Measurements from ENCODE around the gene CCL25.

DNA sequence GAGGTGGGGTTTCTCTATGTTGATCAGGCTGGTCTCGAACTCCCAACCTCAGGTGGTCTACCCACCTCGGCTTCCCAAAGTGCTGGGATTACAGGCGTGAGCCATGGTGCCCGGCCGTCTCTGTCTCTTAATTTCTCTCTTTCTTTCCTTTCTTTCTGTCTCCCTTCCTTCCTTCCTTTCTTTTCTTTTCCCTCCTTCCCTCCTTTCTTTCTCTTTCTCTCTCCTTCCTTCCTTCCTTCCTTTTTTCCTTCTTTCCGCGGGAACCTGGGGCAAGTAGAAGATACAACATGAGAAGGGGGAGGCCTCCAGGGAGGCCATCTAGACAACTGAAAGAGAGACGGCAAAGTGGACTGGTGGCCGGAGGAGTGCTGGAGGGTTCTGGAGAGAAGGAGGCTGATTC is 31.9 kb upstream of the CCL25 start:
- TF ChIP-seq CTCF (tag by site-specific recombination; IDR thresholded peaks at IDR 0.05) (no peak), ATF2 (tag by site-specific recombination; IDR thresholded peaks at IDR 0.05; ENCODE audit: low read depth) (no peak), YY1 (tag by site-specific recombination; IDR thresholded peaks at IDR 0.05) (no peak), ZFHX2 (tag by site-specific recombination; conservative IDR thresholded peaks at IDR 0.05) (no peak), RBAK (tag by site-specific recombination; IDR thresholded peaks at IDR 0.05) (no peak), MYNN (tag by site-specific recombination; IDR thresholded peaks at IDR 0.05; ENCODE audit: borderline replicate concordance) (no peak), ZNF394 (tag by site-specific recombination; IDR thresholded peaks at IDR 0.05; ENCODE audit: borderline replicate concordance) (no peak), ZNF626 (tag by site-specific recombination; IDR thresholded peaks at IDR 0.05) (no peak), ZBTB49 (tag by site-specific recombination; IDR thresholded peaks at IDR 0.05; ENCODE audit: low read depth) (no peak), REPIN1 (tag by site-specific recombination; IDR thresholded peaks at IDR 0.05; ENCODE audit: low read depth) (no peak), ZNF184 (tag by site-specific recombination; IDR thresholded peaks at IDR 0.05) (no peak)
- TF ChIP-seq, protein P1, sequence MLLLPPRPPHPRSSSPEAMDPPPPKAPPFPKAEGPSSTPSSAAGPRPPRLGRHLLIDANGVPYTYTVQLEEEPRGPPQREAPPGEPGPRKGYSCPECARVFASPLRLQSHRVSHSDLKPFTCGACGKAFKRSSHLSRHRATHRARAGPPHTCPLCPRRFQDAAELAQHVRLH (tag by site-specific recombination; IDR thresholded peaks at IDR 0.05) = no peak
- TF ChIP-seq, protein P2, sequence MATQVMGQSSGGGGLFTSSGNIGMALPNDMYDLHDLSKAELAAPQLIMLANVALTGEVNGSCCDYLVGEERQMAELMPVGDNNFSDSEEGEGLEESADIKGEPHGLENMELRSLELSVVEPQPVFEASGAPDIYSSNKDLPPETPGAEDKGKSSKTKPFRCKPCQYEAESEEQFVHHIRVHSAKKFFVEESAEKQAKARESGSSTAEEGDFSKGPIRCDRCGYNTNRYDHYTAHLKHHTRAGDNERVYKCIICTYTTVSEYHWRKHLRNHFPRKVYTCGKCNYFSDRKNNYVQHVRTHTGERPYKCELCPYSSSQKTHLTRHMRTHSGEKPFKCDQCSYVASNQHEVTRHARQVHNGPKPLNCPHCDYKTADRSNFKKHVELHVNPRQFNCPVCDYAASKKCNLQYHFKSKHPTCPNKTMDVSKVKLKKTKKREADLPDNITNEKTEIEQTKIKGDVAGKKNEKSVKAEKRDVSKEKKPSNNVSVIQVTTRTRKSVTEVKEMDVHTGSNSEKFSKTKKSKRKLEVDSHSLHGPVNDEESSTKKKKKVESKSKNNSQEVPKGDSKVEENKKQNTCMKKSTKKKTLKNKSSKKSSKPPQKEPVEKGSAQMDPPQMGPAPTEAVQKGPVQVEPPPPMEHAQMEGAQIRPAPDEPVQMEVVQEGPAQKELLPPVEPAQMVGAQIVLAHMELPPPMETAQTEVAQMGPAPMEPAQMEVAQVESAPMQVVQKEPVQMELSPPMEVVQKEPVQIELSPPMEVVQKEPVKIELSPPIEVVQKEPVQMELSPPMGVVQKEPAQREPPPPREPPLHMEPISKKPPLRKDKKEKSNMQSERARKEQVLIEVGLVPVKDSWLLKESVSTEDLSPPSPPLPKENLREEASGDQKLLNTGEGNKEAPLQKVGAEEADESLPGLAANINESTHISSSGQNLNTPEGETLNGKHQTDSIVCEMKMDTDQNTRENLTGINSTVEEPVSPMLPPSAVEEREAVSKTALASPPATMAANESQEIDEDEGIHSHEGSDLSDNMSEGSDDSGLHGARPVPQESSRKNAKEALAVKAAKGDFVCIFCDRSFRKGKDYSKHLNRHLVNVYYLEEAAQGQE (tag by site-specific recombination; IDR thresholded peaks at IDR 0.05) = no peak
- TF ChIP-seq, protein P3, sequence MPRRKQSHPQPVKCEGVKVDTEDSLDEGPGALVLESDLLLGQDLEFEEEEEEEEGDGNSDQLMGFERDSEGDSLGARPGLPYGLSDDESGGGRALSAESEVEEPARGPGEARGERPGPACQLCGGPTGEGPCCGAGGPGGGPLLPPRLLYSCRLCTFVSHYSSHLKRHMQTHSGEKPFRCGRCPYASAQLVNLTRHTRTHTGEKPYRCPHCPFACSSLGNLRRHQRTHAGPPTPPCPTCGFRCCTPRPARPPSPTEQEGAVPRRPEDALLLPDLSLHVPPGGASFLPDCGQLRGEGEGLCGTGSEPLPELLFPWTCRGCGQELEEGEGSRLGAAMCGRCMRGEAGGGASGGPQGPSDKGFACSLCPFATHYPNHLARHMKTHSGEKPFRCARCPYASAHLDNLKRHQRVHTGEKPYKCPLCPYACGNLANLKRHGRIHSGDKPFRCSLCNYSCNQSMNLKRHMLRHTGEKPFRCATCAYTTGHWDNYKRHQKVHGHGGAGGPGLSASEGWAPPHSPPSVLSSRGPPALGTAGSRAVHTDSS (tag by site-specific recombination; IDR thresholded peaks at IDR 0.05) = no peak

Data from HEK293 (cell line).